ENCODE measurements around the gene CFAP46. TPM values are rescaled to one million over a fixed set of nuclear protein-coding genes. Genes with fewer than 3 reads are reported as not detected.
"Not testable (repeated sequence)": the region's sequence is repeated elsewhere in the genome, so short reads cannot be mapped to it uniquely, and the experiment has no call there.

The CFAP46 gene
- total and polyA plus RNA-seq, 2 donors (not counting 1 experiment from before 2014, with no cell fraction given), result 0.07 TPM; not detected in 1

DNA sequence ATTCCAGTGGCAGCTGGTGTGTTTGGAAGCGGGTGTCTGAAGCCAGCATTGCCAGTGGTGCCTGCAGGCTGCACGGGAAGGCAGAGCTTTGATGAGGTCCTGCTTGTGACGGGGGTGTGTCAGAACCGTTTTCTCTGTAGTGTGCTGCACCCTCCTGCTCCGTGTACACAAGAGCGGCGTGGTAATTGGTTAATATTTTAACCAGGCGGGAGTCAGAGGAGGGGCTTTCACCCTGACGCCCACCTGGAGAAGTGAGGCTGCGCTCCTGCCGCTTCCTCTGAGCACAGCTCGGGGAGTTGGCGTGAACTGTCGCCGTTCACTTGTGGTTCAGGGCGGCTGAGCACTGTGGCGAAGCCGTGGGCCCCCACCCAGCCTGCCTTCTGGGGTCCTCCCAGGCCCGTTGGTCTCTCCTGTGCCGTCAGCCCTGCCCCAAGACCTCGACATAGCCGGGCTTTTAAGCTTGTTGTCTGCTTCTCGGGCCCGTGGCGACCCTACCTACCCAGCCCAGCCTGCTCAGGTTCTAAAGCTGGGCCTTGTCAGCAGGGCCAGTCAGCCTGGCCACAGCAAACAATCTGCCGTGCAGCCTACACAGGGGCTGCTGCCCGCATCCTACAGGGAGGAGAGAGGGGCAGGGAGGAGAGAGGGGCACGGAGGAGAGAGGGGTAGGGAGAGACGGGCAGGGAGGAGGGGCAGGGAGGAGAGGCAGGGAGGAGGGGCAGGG lies 168.0 kb downstream of the CFAP46 start:
- no peak for DNase-seq
- no peaks in the 10 kb centered on the region for H3K4me1 ChIP-seq (ENCODE audit: control insufficient read depth in 2 of 2, insufficient read depth in 2 of 2, low read length in 2 of 2)
- H3K4me2 ChIP-seq (replicated peaks; ENCODE audit: low read depth, low read length, poor library complexity, severe bottlenecking), result no peak overlapping the region
- CTCF ChIA-PET, result no interaction called here
- POLR2A ChIA-PET, result no interaction called here
- H2AFZ ChIP-seq (ENCODE audit: insufficient read depth, low read depth, low read length, poor library complexity, severe bottlenecking), result no peak overlapping the region
- Mint-ChIP-seq H3K27ac (no peak overlapping the region), H3K4me3 (no peak overlapping the region), H3K4me1 (no peaks in the 10 kb centered on the region), H3K9me3 (ENCODE audit: insufficient read depth) (no peaks in the 10 kb centered on the region), H3K27me3 (no peaks in the 10 kb centered on the region)
- H3K4me3 ChIP-seq (ENCODE audit: control extremely low read depth in 1 of 5, extremely low read depth in 1 of 5, insufficient read depth in 1 of 5, low read depth in 2 of 5, low read length in 4 of 5), result no peak overlapping the region
- no peak overlapping the region for H3K9ac ChIP-seq (ENCODE audit: low read length)
- H4K20me1 ChIP-seq (ENCODE audit: control insufficient read depth, insufficient read depth, low read length, poor library complexity, severe bottlenecking), result peaks cover 36% of the 10 kb centered on the region
- peaks cover 0 to 39% of the 10 kb centered on the region in 2 experiments for H3K36me3 ChIP-seq (replicated peaks in 1 of 2; ENCODE audit: control extremely low read depth in 1 of 2, control insufficient read depth in 1 of 2, extremely low read depth in 1 of 2, insufficient read depth in 2 of 2, low read length in 1 of 2)
- TF ChIP-seq, protein P1, sequence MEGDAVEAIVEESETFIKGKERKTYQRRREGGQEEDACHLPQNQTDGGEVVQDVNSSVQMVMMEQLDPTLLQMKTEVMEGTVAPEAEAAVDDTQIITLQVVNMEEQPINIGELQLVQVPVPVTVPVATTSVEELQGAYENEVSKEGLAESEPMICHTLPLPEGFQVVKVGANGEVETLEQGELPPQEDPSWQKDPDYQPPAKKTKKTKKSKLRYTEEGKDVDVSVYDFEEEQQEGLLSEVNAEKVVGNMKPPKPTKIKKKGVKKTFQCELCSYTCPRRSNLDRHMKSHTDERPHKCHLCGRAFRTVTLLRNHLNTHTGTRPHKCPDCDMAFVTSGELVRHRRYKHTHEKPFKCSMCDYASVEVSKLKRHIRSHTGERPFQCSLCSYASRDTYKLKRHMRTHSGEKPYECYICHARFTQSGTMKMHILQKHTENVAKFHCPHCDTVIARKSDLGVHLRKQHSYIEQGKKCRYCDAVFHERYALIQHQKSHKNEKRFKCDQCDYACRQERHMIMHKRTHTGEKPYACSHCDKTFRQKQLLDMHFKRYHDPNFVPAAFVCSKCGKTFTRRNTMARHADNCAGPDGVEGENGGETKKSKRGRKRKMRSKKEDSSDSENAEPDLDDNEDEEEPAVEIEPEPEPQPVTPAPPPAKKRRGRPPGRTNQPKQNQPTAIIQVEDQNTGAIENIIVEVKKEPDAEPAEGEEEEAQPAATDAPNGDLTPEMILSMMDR (IDR thresholded peaks at IDR 0.05), result no peak
- TF ChIP-seq EZH2 (IDR thresholded peaks at IDR 0.05; ENCODE audit: borderline replicate concordance, insufficient read depth, low read depth, low read length, poor library complexity, severe bottlenecking), result no peak
- H3K79me2 ChIP-seq (ENCODE audit: control insufficient read depth, insufficient read depth, low read length), result no peaks in the 10 kb centered on the region
- 97% methylated on average over 27 of the region's 29 CpGs for WGBS (ENCODE audit: insufficient coverage)
- no peak for ATAC-seq (ENCODE audit: low read depth)
- no peak overlapping the region for H3K27ac ChIP-seq (ENCODE audit: low read length in 2 of 2)
- peaks cover 0 to 28% (median 0%) of the 10 kb centered on the region in 3 donors for H3K9me3 ChIP-seq (ENCODE audit: control extremely low read depth in 1 of 3, control insufficient read depth in 2 of 3, insufficient read depth in 1 of 3, low read length in 2 of 3)
- intact Hi-C loops (cut with micrococcal nuclease), result no loop called here
- no peaks in the 10 kb centered on the region for H3K27me3 ChIP-seq (replicated peaks in 1 of 4; ENCODE audit: control extremely low read depth in 1 of 4, control insufficient read depth in 3 of 4, insufficient read depth in 4 of 4, low read length in 3 of 4)

DNA sequence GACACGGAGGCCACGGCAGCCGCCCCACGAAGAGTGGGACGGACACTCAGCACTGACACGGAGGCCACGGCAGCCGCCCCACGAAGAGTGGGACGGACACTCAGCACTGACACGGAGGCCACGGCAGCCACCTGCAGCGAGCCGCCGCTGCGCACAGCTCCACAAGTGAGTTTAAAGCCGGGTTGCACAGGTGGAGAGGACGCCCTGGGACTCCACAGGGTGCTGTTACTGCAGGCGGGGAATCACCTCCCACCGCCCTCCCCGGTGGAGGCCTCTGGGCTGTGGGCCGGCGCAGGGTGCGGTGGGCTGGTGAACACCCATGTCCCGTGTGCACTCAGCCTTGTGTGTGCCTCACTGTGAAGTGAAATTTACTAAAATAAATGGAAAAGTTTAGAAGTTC lies 169.6 kb downstream of the CFAP46 start:
- Histone ChIP-seq H3K9me3 (ENCODE audit: control extremely low read depth in 1 of 3, control insufficient read depth in 2 of 3, insufficient read depth in 1 of 3, low read length in 2 of 3) (peaks cover 0 to 28% (median 0%) of the 10 kb centered on the region in 3 donors), H4K20me1 (ENCODE audit: control insufficient read depth, insufficient read depth, low read length, poor library complexity, severe bottlenecking) (peaks cover 29% of the 10 kb centered on the region), H3K36me3 (replicated peaks in 1 of 2; ENCODE audit: control extremely low read depth in 1 of 2, control insufficient read depth in 1 of 2, extremely low read depth in 1 of 2, insufficient read depth in 2 of 2, low read length in 1 of 2) (peaks cover 0 to 37% of the 10 kb centered on the region in 2 experiments)
- H2AFZ ChIP-seq (ENCODE audit: insufficient read depth, low read depth, low read length, poor library complexity, severe bottlenecking); H3K4me1 Mint-ChIP-seq; H3K4me3 Mint-ChIP-seq; H3K4me3 ChIP-seq (ENCODE audit: control extremely low read depth in 1 of 5, extremely low read depth in 1 of 5, insufficient read depth in 1 of 5, low read depth in 2 of 5, low read length in 4 of 5); DNase-seq; H3K27ac Mint-ChIP-seq; H3K9me3 Mint-ChIP-seq (ENCODE audit: insufficient read depth); H3K4me2 ChIP-seq (replicated peaks; ENCODE audit: low read depth, low read length, poor library complexity, severe bottlenecking); H3K79me2 ChIP-seq (ENCODE audit: control insufficient read depth, insufficient read depth, low read length); H3K27ac ChIP-seq (ENCODE audit: low read length in 2 of 2); H3K27me3 Mint-ChIP-seq; intact Hi-C loops (cut with micrococcal nuclease); POLR2A ChIA-PET; CTCF ChIA-PET; H3K4me1 ChIP-seq (ENCODE audit: control insufficient read depth in 2 of 2, insufficient read depth in 2 of 2, low read length in 2 of 2); H3K9ac ChIP-seq (ENCODE audit: low read length); H3K27me3 ChIP-seq (replicated peaks in 1 of 4; ENCODE audit: control extremely low read depth in 1 of 4, control insufficient read depth in 3 of 4, insufficient read depth in 4 of 4, low read length in 3 of 4); ATAC-seq (ENCODE audit: low read depth): not testable (repeated sequence)
- 98% methylated on average over 18 of the region's 25 CpGs for WGBS (ENCODE audit: insufficient coverage)
